ENCODE measurements around the gene L3MBTL4.

The L3MBTL4 gene

GRCh38 chr18:6367208-6367607 lies 47.5 kb downstream of the L3MBTL4 start (continued):
- TF ChIP-seq ZFP3 (CRISPR knock-in tag; IDR thresholded peaks at IDR 0.05) (no peak), CSDC2 (CRISPR knock-in tag; IDR thresholded peaks at IDR 0.05) (no peak)

- TF ChIP-seq ESRRG (CRISPR knock-in tag; IDR thresholded peaks at IDR 0.05) (no peak), TCF4 (CRISPR knock-in tag; IDR thresholded peaks at IDR 0.05; ENCODE audit: borderline replicate concordance) (no peak), ARNTL (CRISPR knock-in tag; IDR thresholded peaks at IDR 0.05; ENCODE audit: borderline replicate concordance, low read depth) (no peak), GLIS3 (CRISPR knock-in tag; IDR thresholded peaks at IDR 0.05) (no peak), ZC3H10 (CRISPR knock-in tag; IDR thresholded peaks at IDR 0.05) (no peak), ZFP3 (CRISPR knock-in tag; IDR thresholded peaks at IDR 0.05) (no peak), PPARA (CRISPR knock-in tag; IDR thresholded peaks at IDR 0.05; ENCODE audit: borderline replicate concordance) (no peak)
- TF ChIP-seq, protein P1, sequence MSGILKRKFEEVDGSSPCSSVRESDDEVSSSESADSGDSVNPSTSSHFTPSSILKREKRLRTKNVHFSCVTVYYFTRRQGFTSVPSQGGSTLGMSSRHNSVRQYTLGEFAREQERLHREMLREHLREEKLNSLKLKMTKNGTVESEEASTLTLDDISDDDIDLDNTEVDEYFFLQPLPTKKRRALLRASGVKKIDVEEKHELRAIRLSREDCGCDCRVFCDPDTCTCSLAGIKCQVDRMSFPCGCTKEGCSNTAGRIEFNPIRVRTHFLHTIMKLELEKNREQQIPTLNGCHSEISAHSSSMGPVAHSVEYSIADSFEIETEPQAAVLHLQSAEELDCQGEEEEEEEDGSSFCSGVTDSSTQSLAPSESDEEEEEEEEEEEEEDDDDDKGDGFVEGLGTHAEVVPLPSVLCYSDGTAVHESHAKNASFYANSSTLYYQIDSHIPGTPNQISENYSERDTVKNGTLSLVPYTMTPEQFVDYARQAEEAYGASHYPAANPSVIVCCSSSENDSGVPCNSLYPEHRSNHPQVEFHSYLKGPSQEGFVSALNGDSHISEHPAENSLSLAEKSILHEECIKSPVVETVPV (CRISPR knock-in tag; IDR thresholded peaks at IDR 0.05): no peak
- TF ChIP-seq, protein P2, sequence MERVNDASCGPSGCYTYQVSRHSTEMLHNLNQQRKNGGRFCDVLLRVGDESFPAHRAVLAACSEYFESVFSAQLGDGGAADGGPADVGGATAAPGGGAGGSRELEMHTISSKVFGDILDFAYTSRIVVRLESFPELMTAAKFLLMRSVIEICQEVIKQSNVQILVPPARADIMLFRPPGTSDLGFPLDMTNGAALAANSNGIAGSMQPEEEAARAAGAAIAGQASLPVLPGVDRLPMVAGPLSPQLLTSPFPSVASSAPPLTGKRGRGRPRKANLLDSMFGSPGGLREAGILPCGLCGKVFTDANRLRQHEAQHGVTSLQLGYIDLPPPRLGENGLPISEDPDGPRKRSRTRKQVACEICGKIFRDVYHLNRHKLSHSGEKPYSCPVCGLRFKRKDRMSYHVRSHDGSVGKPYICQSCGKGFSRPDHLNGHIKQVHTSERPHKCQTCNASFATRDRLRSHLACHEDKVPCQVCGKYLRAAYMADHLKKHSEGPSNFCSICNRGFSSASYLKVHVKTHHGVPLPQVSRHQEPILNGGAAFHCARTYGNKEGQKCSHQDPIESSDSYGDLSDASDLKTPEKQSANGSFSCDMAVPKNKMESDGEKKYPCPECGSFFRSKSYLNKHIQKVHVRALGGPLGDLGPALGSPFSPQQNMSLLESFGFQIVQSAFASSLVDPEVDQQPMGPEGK (CRISPR knock-in tag; IDR thresholded peaks at IDR 0.05; ENCODE audit: borderline replicate concordance): no peak
- TF ChIP-seq, protein P3, sequence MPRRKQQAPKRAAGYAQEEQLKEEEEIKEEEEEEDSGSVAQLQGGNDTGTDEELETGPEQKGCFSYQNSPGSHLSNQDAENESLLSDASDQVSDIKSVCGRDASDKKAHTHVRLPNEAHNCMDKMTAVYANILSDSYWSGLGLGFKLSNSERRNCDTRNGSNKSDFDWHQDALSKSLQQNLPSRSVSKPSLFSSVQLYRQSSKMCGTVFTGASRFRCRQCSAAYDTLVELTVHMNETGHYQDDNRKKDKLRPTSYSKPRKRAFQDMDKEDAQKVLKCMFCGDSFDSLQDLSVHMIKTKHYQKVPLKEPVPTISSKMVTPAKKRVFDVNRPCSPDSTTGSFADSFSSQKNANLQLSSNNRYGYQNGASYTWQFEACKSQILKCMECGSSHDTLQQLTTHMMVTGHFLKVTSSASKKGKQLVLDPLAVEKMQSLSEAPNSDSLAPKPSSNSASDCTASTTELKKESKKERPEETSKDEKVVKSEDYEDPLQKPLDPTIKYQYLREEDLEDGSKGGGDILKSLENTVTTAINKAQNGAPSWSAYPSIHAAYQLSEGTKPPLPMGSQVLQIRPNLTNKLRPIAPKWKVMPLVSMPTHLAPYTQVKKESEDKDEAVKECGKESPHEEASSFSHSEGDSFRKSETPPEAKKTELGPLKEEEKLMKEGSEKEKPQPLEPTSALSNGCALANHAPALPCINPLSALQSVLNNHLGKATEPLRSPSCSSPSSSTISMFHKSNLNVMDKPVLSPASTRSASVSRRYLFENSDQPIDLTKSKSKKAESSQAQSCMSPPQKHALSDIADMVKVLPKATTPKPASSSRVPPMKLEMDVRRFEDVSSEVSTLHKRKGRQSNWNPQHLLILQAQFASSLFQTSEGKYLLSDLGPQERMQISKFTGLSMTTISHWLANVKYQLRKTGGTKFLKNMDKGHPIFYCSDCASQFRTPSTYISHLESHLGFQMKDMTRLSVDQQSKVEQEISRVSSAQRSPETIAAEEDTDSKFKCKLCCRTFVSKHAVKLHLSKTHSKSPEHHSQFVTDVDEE (CRISPR knock-in tag; IDR thresholded peaks at IDR 0.05): no peak
- TF ChIP-seq, protein P4, sequence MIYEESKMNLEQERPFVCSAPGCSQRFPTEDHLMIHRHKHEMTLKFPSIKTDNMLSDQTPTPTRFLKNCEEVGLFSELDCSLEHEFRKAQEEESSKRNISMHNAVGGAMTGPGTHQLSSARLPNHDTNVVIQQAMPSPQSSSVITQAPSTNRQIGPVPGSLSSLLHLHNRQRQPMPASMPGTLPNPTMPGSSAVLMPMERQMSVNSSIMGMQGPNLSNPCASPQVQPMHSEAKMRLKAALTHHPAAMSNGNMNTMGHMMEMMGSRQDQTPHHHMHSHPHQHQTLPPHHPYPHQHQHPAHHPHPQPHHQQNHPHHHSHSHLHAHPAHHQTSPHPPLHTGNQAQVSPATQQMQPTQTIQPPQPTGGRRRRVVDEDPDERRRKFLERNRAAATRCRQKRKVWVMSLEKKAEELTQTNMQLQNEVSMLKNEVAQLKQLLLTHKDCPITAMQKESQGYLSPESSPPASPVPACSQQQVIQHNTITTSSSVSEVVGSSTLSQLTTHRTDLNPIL (CRISPR knock-in tag; IDR thresholded peaks at IDR 0.05; ENCODE audit: low read depth): no peak
- TF ChIP-seq, protein P5, sequence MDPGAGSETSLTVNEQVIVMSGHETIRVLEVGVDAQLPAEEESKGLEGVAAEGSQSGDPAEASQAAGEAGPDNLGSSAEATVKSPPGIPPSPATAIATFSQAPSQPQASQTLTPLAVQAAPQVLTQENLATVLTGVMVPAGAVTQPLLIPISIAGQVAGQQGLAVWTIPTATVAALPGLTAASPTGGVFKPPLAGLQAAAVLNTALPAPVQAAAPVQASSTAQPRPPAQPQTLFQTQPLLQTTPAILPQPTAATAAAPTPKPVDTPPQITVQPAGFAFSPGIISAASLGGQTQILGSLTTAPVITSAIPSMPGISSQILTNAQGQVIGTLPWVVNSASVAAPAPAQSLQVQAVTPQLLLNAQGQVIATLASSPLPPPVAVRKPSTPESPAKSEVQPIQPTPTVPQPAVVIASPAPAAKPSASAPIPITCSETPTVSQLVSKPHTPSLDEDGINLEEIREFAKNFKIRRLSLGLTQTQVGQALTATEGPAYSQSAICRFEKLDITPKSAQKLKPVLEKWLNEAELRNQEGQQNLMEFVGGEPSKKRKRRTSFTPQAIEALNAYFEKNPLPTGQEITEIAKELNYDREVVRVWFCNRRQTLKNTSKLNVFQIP (CRISPR knock-in tag; IDR thresholded peaks at IDR 0.05; ENCODE audit: borderline replicate concordance, low read depth): no peak
- no peak for ATAC-seq
Measured at GRCh38 chr18:6366776-6367175, 47.9 kb downstream of the L3MBTL4 start.

DNA sequence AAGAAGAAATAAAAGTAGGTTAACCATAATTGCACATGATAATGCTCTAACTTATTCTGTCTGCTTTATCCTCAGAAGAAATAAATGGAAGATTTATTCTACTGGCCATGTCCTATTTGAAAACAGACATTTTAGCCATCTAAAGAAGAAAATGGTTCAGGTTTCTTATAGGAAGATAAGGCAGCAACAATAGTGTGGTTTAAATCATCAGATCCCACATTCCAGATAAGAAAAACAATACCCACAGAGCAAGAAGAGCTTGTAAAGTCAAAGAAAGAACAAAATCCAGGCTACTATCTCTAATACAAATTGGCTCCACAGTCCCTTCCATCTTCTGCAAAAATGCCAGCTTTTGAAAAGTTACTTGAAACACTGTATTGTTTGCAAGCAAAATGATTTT lies 49.3 kb downstream of the L3MBTL4 start:
- ATAC-seq: no peak

More for the DNA sequence above, 49.3 kb downstream of the L3MBTL4 start:
- TF ChIP-seq ZFP3 (CRISPR knock-in tag; IDR thresholded peaks at IDR 0.05): no peak
- no peak for TF ChIP-seq SNAI2 (CRISPR knock-in tag; IDR thresholded peaks at IDR 0.05)
- TF ChIP-seq ESRRG (CRISPR knock-in tag; IDR thresholded peaks at IDR 0.05): no peak
- TF ChIP-seq, protein P5 (CRISPR knock-in tag; IDR thresholded peaks at IDR 0.05; ENCODE audit: borderline replicate concordance, low read depth): no peak
- no peak for TF ChIP-seq TOX (CRISPR knock-in tag; IDR thresholded peaks at IDR 0.05; ENCODE audit: borderline replicate concordance)
- TF ChIP-seq, protein P1 (CRISPR knock-in tag; IDR thresholded peaks at IDR 0.05): no peak
- no peak for TF ChIP-seq RARB (CRISPR knock-in tag; IDR thresholded peaks at IDR 0.05)
- TF ChIP-seq, protein P2 (CRISPR knock-in tag; IDR thresholded peaks at IDR 0.05; ENCODE audit: borderline replicate concordance): no peak
- TF ChIP-seq PPARA (CRISPR knock-in tag; IDR thresholded peaks at IDR 0.05; ENCODE audit: borderline replicate concordance): no peak
